ENCODE measurements around the gene GSK3A.

The GSK3A gene

GRCh38 chr19:42248270-42249148 is 6.1 kb upstream of the GSK3A start:
- no peak for DNase-seq (ENCODE audit: low read depth)

DNA sequence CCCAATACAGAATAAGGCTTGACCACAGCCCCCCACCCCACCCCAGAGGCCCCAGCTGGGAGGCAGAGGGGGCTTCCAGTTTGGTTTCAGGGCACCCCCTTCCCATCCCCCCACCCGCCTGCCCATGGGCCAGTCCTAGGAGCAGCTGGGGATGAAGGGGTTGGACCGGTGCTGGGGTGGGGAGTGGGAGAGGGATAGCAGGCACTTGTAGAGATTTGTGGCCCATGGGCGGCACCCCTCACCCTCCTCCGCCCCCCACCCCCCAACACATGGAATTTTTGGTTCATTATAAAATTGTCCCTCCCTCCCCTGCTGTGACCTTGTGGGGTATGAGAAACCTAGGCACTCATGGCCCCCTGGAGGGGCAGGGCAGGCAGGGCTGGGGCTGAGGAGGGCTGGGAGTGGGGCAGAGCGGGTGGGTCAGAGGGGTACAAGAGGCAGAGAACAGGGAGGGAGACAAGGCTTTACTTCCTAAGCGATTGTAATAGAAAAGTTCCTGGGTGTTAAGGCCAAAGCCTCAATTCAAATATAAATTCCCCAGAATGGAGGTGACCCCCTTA is 5.3 kb upstream of the GSK3A start:
- no peak for DNase-seq (ENCODE audit: low read depth)

DNA sequence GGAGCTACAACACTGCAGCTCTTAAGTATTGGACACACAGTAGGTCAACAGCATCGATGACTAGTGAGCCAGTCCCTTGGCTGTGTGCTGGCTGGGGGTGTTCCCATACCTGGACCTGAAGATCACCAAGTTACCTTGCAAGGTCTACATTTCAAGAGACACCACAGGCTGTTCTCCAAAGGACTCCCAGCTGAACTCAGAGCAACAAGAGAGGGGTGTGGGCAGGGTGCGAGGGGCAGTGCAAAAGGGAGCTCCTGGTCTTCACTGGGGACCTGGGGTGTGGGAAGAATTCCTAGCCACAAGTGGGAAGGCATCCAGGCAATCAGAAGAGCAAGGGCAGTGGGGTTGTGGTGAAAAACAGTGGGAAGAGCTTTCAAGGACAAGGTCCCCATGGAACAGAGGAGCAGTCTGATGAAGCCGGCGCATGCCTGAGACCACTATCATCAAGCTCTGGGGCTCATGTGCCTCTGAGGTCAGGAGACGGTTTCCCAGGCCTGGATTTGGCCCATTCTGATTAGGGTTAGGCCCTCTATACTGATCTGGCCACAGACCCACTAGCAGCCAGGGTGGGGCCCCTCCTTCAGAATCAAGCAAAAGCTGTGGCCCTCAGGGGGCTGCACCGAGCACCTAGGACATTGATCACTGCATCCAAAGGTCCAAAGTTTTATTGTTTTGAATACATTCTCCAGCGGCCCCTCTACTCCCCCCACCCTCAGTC is 4.7 kb upstream of the GSK3A start:
- DNase-seq (ENCODE audit: low read depth), result no peak

GRCh38 chr19:42246143-42246921 is 3.9 kb upstream of the GSK3A start:
- no peak for DNase-seq (ENCODE audit: low read depth)

GRCh38 chr19:42245231-42245630 is 2.8 kb upstream of the GSK3A start:
- DNase-seq (ENCODE audit: low read depth), result no peak

GRCh38 chr19:42244347-42245220 is 2.2 kb upstream of the GSK3A start:
- peak; percentile 86 for DNase-seq (ENCODE audit: low read depth)

GRCh38 chr19:42242069-42242511 is 312 bp downstream of the GSK3A start:
- no peak for DNase-seq (ENCODE audit: low read depth)

- no peak for DNase-seq (ENCODE audit: low read depth)
Observed at GRCh38 chr19:42241279-42241678, 1.1 kb downstream of the GSK3A start.

DNA sequence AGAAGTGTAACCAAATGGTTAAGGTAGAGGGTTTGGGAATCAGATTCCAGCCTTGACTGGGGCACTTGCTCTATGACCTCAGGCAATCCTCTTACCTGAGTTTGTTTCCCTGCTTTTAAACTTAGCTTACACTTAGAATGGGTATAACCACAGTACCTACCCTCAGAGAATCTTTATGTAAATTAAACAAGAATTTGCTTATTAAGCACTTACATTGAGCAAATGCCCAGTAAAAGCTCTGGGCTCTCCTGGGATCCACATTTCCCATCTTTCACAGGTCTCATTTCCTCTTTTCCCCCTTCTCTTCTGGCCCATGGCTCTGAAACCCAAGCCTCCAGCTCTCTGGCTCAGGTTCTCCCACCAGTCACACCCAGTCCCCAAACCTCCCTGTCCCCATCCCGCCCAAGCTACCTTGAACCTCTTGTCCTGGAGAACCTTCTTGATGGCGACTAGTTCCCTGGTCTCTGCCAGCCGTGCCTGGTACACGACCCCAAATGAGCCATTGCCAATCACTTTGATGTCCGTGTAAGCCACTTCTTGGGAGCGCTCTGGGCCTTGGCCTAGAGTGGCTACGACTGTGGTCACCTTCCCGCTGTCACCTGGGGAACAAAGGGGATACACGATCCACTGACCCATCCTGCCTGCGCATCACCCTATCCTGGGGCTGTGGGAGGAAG is 2.7 kb downstream of the GSK3A start:
- no peak for DNase-seq (ENCODE audit: low read depth)

GRCh38 chr19:42235181-42235580 is 7.2 kb downstream of the GSK3A start:
- no peak for DNase-seq (ENCODE audit: low read depth)

DNA sequence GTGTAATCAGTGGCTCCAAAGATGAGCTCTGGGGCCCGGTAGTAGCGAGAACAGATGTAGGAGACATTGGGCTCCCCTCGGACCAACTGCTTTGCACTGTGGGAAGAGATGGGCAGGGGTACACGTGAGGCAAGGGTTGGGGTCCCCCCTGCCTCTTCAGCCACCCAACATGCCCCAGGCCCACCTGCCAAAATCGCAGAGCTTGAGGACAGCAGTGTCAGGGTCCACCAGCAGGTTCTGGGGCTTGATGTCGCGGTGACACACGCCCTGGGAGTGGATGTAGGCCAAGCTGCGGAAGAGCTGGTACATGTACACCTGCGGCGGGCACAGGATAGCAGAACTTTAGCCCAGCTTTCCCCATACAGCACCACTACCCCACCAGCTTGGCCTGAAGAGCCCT is 8.0 kb downstream of the GSK3A start:
- no peak for DNase-seq (ENCODE audit: low read depth)

- DNase-seq (ENCODE audit: low read depth), result no peak
Observed at GRCh38 chr19:42233678-42234292, 8.6 kb downstream of the GSK3A start.

GRCh38 chr19:42233106-42233505 is 9.3 kb downstream of the GSK3A start:
- DNase-seq (ENCODE audit: low read depth), result no peak

DNA sequence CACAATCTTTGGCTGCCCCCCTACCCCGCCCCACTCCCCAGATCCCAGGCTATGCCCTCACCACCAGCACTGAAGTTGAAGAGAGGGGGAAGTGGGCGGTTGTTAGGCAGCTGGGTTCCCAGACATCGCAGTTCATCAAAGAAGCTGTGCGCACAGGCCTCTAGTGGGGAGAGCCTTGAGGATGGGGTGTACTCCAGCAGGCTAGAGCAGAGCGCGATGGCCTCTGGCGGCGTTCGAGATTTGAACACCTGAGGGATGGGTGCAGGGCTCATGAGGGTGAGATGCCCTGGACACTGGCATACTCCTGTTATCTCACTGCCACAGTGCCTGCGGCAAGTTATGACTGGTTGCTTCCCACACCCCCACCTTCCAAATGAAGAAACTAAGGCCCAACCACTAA is 10.0 kb downstream of the GSK3A start:
- DNase-seq (ENCODE audit: low read depth), result no peak

DNA sequence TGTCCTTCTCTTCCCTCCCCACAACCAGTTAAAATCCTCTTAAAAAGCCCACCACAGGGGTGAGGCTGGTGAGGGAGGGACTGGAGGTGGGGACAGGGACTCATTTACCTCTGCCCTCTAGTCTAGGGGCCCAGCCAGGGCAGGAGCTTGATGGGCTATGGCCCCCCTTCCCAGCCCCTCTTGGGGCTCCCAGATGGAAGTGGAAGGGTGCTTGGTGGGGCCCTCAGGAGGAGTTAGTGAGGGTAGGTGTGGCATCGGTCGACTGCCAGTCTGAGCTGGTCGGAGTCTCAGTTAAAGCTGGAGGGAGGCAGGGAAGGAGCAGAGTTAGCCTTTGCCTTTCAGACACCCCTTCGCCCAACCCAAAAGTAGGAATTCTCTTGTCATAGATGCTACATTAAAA is 11.8 kb downstream of the GSK3A start:
- DNase-seq (ENCODE audit: low read depth), result no peak

DNA sequence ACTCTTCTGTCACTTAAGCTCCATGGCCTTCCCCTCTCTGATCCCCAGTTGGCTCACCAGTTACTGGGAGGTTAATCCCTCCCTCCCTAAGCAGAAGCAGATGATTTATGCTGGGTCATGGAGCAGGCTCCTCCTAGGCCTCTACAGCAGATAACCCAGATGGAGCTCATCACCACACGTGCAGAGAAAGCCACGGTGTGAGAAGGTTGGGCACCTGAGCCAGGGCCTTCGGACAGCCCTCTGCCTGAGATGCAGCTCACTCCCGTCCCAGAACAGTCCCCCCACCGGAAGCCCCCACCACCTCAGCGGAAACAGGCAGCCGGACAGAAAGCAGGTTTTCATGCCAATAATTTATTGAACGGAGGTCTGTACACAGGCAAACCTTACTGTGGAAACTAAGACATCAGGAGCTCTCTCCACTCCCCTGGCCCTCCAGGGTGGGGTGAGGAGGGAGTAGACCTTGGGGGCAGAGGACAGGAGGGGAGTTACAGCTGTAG is 12.5 kb downstream of the GSK3A start:
- DNase-seq (ENCODE audit: low read depth), result no peak

DNA sequence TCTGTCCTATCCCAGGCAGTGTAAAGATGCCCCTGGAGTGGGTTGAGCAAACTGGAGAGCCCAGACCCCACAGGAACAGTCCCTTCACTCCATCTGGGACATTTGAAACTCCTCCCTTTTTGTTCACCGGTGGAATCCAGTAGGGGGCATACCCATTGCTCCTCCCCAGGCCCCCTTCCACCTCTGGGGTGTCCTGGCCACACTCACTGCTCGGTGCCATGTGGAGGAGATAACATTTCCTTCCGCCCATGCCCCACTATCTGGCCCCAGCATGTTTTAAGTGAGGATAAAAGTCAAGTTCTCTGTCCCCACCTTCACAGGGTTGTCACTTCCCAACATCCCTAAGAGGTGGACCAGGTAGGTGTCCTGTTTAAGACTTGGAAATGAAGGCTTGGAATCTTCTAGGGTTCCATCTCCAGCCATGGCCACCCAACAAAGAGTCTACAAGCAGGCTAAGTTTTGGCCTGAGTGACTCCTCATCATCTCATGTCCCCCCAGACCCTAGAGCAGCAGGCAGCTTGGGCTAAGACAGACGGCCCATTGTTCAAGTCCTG is 13.0 kb downstream of the GSK3A start:
- DNase-seq (ENCODE audit: low read depth), result no peak

GRCh38 chr19:42228641-42229040 is 13.8 kb downstream of the GSK3A start:
- no peak for DNase-seq (ENCODE audit: low read depth)

DNA sequence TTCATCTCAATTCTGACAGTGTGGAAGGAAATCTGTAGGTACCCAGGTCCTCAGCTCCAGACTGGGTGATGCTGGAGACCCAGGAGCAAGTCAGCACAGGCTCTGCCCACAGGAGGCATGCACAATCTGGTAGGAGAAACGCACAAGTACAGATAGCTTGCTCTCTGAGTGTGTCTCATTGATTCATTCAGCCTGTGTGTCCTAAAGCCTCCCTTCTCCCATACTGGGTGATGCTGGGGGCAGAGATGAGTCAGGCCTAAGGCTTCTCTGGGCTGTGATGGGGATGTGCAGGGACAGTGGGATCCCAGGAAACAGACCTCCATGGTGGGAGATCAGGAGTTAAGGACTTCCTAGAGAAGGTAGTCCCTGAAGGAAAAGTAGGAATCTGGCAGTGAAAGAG is 15.5 kb downstream of the GSK3A start:
- no peak for DNase-seq (ENCODE audit: low read depth)

Data from HS-5 (cell line).